AG09309 (cell line): ENCODE results near the gene TLE1.

ENCODE experiments used
- DNase-seq: peaks from one replicate; pipeline ENCODE4 v3.0.0-alpha.2; 2010; ENCODE audit warnings: low read depth
- H3K4me3 ChIP-seq: 2 replicates; pipeline ENCODE4 v1.5.1; 2011; ENCODE audit warnings: mild to moderate bottlenecking, low read depth, low read length, moderate library complexity; ENCODE audit not compliant: control insufficient read depth
- CTCF ChIP-seq: IDR thresholded peaks from 2 replicates; pipeline ENCODE4 v1.5.1; 2011; ENCODE audit warnings: mild to moderate bottlenecking, low read depth, low read length, inconsistent platforms; ENCODE audit not compliant: insufficient read depth, control insufficient read depth; ENCODE audit errors: missing control alignments

Gene TLE1

GRCh38 chr9:81684635-81685034, 4.7 kb downstream of the TLE1 start:
- H3K4me3 ChIP-seq, result no peak overlapping the region

GRCh38 chr9:81683704-81684103, 5.6 kb downstream of the TLE1 start:
- TF ChIP-seq CTCF, result no peak
- no peak overlapping the region for H3K4me3 ChIP-seq
- no peak for DNase-seq

More at GRCh38 chr9:81684635-81685034, 4.7 kb downstream of the TLE1 start:
- no peak for DNase-seq
- no peak for TF ChIP-seq CTCF

- H3K4me3 ChIP-seq, result no peak overlapping the region
- DNase-seq, result no peak
- no peak for TF ChIP-seq CTCF
Observed at GRCh38 chr9:81683238-81683637, 6.1 kb downstream of the TLE1 start.

GRCh38 chr9:81682797-81683196, 6.5 kb downstream of the TLE1 start:
- no peak overlapping the region for H3K4me3 ChIP-seq
- DNase-seq, result no peak
- no peak for TF ChIP-seq CTCF

- DNase-seq, result no peak
- TF ChIP-seq CTCF, result no peak
- no peak overlapping the region for H3K4me3 ChIP-seq
Observed at GRCh38 chr9:81682177-81682576, 7.2 kb downstream of the TLE1 start.

GRCh38 chr9:81680506-81680905, 8.8 kb downstream of the TLE1 start:
- TF ChIP-seq CTCF, result no peak
- H3K4me3 ChIP-seq, result no peak overlapping the region
- DNase-seq, result no peak

- no peak for TF ChIP-seq CTCF
- DNase-seq, result no peak
- no peak overlapping the region for H3K4me3 ChIP-seq
Observed at GRCh38 chr9:81680006-81680405, 9.3 kb downstream of the TLE1 start.
